GM10266 (cell line): ENCODE data around the gene KIF16B.

ENCODE experiments used
- DNase-seq: peaks from one replicate; pipeline ENCODE4 v3.0.0; 2012; ENCODE audit errors: extremely low spot score
- TF ChIP-seq, protein P1 (sequence below): IDR thresholded peaks from 2 replicates; pipeline ENCODE4 v1.5.1; 2012; ENCODE audit warnings: mild to moderate bottlenecking, low read depth; ENCODE audit not compliant: control insufficient read depth, insufficient read depth; ENCODE audit errors: missing control alignments

KIF16B gene

DNA sequence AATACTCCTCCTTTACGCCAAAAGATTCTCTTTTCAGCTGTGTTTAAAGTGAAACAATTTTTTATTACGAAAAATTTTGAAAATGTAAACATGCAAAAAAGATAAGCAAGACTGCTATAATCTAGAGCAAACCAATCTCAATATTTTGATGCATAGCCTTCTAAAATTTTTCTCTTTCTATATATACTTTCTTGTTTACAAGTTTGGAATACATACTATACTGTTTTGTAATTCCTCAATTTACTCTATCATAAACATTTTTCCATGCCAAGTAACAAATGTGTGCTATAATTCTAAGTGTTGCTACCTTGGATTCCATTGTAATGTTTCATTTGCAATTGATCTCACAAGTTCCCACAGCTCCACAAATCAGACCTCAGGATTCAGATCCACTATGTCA lies 43.1 kb upstream of the KIF16B start:
- TF ChIP-seq, protein P1, sequence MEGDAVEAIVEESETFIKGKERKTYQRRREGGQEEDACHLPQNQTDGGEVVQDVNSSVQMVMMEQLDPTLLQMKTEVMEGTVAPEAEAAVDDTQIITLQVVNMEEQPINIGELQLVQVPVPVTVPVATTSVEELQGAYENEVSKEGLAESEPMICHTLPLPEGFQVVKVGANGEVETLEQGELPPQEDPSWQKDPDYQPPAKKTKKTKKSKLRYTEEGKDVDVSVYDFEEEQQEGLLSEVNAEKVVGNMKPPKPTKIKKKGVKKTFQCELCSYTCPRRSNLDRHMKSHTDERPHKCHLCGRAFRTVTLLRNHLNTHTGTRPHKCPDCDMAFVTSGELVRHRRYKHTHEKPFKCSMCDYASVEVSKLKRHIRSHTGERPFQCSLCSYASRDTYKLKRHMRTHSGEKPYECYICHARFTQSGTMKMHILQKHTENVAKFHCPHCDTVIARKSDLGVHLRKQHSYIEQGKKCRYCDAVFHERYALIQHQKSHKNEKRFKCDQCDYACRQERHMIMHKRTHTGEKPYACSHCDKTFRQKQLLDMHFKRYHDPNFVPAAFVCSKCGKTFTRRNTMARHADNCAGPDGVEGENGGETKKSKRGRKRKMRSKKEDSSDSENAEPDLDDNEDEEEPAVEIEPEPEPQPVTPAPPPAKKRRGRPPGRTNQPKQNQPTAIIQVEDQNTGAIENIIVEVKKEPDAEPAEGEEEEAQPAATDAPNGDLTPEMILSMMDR = no peak
- DNase-seq = no peak

DNA sequence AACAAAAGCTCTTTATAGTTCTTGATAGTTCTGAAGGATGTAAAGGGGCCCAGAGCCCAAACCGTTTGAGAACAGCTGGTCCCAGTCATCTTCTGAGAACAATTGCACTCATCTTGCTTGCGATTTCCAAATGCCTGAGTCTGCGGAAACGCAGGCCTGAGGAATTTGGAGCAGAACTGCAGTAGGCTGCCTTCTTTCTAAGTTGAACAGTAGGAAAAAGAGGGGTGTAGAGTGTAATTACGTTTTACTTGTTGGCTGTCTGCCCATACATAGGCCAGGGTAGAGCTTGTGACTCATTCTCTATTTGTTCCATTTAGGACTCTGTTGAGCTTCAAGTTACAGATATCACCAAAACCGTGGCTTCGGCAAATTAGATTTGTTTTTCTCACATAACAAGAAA lies 42.0 kb upstream of the KIF16B start:
- TF ChIP-seq, protein P1 = no peak
- DNase-seq = no peak

- no peak for DNase-seq
- TF ChIP-seq, protein P1 = no peak
Measured at GRCh38 chr20:16613954-16614353, 40.7 kb upstream of the KIF16B start.

- TF ChIP-seq, protein P1 = no peak
- DNase-seq = no peak
Measured at GRCh38 chr20:16612706-16613105, 39.5 kb upstream of the KIF16B start.

GRCh38 chr20:16611817-16612216 lies 38.6 kb upstream of the KIF16B start:
- TF ChIP-seq, protein P1 = no peak
- no peak for DNase-seq

GRCh38 chr20:16609066-16609465 lies 35.8 kb upstream of the KIF16B start:
- TF ChIP-seq, protein P1 = no peak
- DNase-seq = no peak

- DNase-seq = no peak
- TF ChIP-seq, protein P1 = no peak
Measured at GRCh38 chr20:16608277-16608650, 35.0 kb upstream of the KIF16B start.
